H9 (cell line): Measurements from ENCODE around the gene NUP188. TPM values are rescaled to one million over a fixed set of nuclear protein-coding genes. Genes with fewer than 3 reads are reported as not detected.

Experiments
- DNase-seq: peaks from one replicate; pipeline ENCODE4 v3.0.0-alpha.2; 2017
- H2AFZ ChIP-seq: one replicate; pipeline ENCODE4 v1.6.1; 2013; ENCODE audit warnings: mild to moderate bottlenecking, low read length, control low read depth, moderate library complexity
- H2AK5ac ChIP-seq: 2 replicates; pipeline ENCODE4 v1.6.1; 2013; ENCODE audit warnings: low read length, control low read depth, mixed read lengths; ENCODE audit not compliant: insufficient read length
- H2BK120ac ChIP-seq: one replicate; pipeline ENCODE4 v1.6.1; 2013; ENCODE audit warnings: low read depth, mild to moderate bottlenecking, low read length, control low read depth, inconsistent platforms; ENCODE audit not compliant: poor library complexity, severe bottlenecking
- H2BK12ac ChIP-seq: 2 replicates; pipeline ENCODE4 v1.6.1; 2013; ENCODE audit warnings: low read length, control low read depth, mixed read lengths, low read depth; ENCODE audit not compliant: insufficient read length
- H2BK15ac ChIP-seq: 2 replicates; pipeline ENCODE4 v1.6.1; 2013; ENCODE audit warnings: low read depth, low read length, control low read depth
- H2BK20ac ChIP-seq: one replicate; pipeline ENCODE4 v1.6.1; 2013; ENCODE audit warnings: low read depth, mild to moderate bottlenecking, low read length, control low read depth, inconsistent platforms; ENCODE audit not compliant: poor library complexity, severe bottlenecking
- H2BK5ac ChIP-seq: 2 replicates; pipeline ENCODE4 v1.6.1; 2013; ENCODE audit warnings: low read length, control low read depth, mixed read lengths; ENCODE audit not compliant: insufficient read length
- H3K14ac ChIP-seq: 2 replicates; pipeline ENCODE4 v1.6.1; 2013; ENCODE audit warnings: low read length, control low read depth; ENCODE audit not compliant: insufficient read depth
- H3K18ac ChIP-seq: 2 replicates; pipeline ENCODE4 v1.6.1; 2013; ENCODE audit warnings: low read depth, mild to moderate bottlenecking, mixed read lengths, low read length, control low read depth; ENCODE audit not compliant: insufficient read length
- H3K23ac ChIP-seq: 2 replicates; pipeline ENCODE4 v1.6.1; 2013; ENCODE audit warnings: low read length, control low read depth, mixed read lengths, low read depth; ENCODE audit not compliant: insufficient read length
- H3K23me2 ChIP-seq: 2 replicates; pipeline ENCODE4 v1.6.1; 2013; ENCODE audit warnings: low read depth, mild to moderate bottlenecking, mixed read lengths, low read length, control low read depth; ENCODE audit not compliant: insufficient read length, poor library complexity, severe bottlenecking
- H3K27ac ChIP-seq: 2 replicates; pipeline ENCODE4 v1.5.1; 2013; ENCODE audit warnings: low read length, control low read depth, mixed read lengths, low read depth; ENCODE audit not compliant: insufficient read length
- H3K27me3 ChIP-seq: 2 replicates; pipeline ENCODE4 v1.6.1; 2013; ENCODE audit warnings: low read length, control low read depth, inconsistent platforms; ENCODE audit not compliant: insufficient read depth
- H3K4ac ChIP-seq: 2 replicates; pipeline ENCODE4 v1.6.1; 2013; ENCODE audit warnings: low read depth, mild to moderate bottlenecking, control low read depth, inconsistent platforms, low read length, moderate library complexity
- H3K4me1 ChIP-seq: 2 replicates; pipeline ENCODE4 v1.6.1; 2013; ENCODE audit warnings: low read length, control low read depth, inconsistent platforms; ENCODE audit not compliant: insufficient read depth
- H3K4me2 ChIP-seq: 2 replicates; pipeline ENCODE4 v1.6.1; 2013; ENCODE audit warnings: low read length, control low read depth, mixed read lengths; ENCODE audit not compliant: insufficient read length, insufficient read depth
- H3K56ac ChIP-seq: 2 replicates; pipeline ENCODE4 v1.6.1; 2013; ENCODE audit warnings: low read depth, mild to moderate bottlenecking, mixed read lengths, low read length, control low read depth; ENCODE audit not compliant: insufficient read length
- H3K79me1 ChIP-seq: 2 replicates; pipeline ENCODE4 v1.6.1; 2013; ENCODE audit warnings: low read depth, mild to moderate bottlenecking, moderate library complexity, low read length, control low read depth, inconsistent platforms; ENCODE audit not compliant: insufficient read depth, poor library complexity, severe bottlenecking
- H3K79me2 ChIP-seq: 2 replicates; pipeline ENCODE4 v1.6.1; 2013; ENCODE audit warnings: low read length, control low read depth, inconsistent platforms; ENCODE audit not compliant: insufficient read depth
- H3K9ac ChIP-seq: 2 replicates; pipeline ENCODE4 v1.6.1; 2013; ENCODE audit warnings: low read length, control low read depth, mixed read lengths; ENCODE audit not compliant: insufficient read length; ENCODE audit errors: extremely low read depth
- H3K9me3 ChIP-seq: one replicate; pipeline ENCODE4 v1.6.1; 2013; ENCODE audit warnings: low read depth, low read length, inconsistent platforms; ENCODE audit not compliant: control insufficient read depth
- H3T11ph ChIP-seq: one replicate; pipeline ENCODE4 v1.6.1; 2013; ENCODE audit warnings: mild to moderate bottlenecking, low read length, control low read depth, inconsistent platforms
- H4K20me1 ChIP-seq: one replicate; pipeline ENCODE4 v1.6.1; 2013; ENCODE audit not compliant: control insufficient read depth, insufficient read length, insufficient read depth
- H4K5ac ChIP-seq: 2 replicates; pipeline ENCODE4 v1.6.1; 2013; ENCODE audit warnings: low read depth, mild to moderate bottlenecking, mixed read lengths, low read length, control low read depth; ENCODE audit not compliant: insufficient read length
- H4K8ac ChIP-seq: replicated peaks from 2 replicates; pipeline ENCODE4 v1.6.1; 2013; ENCODE audit warnings: low read length, control low read depth, mixed read lengths, low read depth; ENCODE audit not compliant: insufficient read length
- H4K91ac ChIP-seq: 2 replicates; pipeline ENCODE4 v1.6.1; 2013; ENCODE audit warnings: low read depth, mild to moderate bottlenecking, moderate library complexity, mixed read lengths, low read length, control low read depth; ENCODE audit not compliant: insufficient read length
- H3K27ac Mint-ChIP-seq, 3 experiments: 2 replicates in 2 of 3; 3 replicates in 1 of 3; pipeline ENCODE4 v1.8.0; 2020 to 2021; ENCODE audit warnings: mixed read lengths in 3 of 3, mild to moderate bottlenecking in 1 of 3, moderate library complexity in 1 of 3
- H3K27me3 Mint-ChIP-seq: 2 replicates; pipeline ENCODE4 v1.8.0; 2021; ENCODE audit warnings: low read depth, mild to moderate bottlenecking, moderate library complexity, mixed read lengths
- H3K36me3 Mint-ChIP-seq, 3 experiments: 2 replicates in 2 of 3; 3 replicates in 1 of 3; pipeline ENCODE4 v1.8.0; 2020 to 2021; ENCODE audit warnings: low read depth in 3 of 3, mixed read lengths in 3 of 3; ENCODE audit not compliant: insufficient read depth in 1 of 3
- H3K4me1 Mint-ChIP-seq, 2 experiments: 2 replicates each; pipeline ENCODE4 v1.8.0; 2020; ENCODE audit warnings: mixed read lengths in 2 of 2
- H3K4me3 Mint-ChIP-seq, 2 experiments: 2 replicates in 1 of 2; 3 replicates in 1 of 2; pipeline ENCODE4 v1.8.0; 2020 to 2021; ENCODE audit warnings: mild to moderate bottlenecking in 2 of 2, mixed read lengths in 2 of 2, moderate library complexity in 1 of 2
- H3K9me3 Mint-ChIP-seq, 2 experiments: 2 replicates in 1 of 2; 3 replicates in 1 of 2; pipeline ENCODE4 v1.8.0; 2020; ENCODE audit warnings: mild to moderate bottlenecking in 2 of 2, mixed read lengths in 2 of 2, moderate library complexity in 1 of 2
- CTCF ChIP-seq: fragments of 200-600 bp; sonication (generic); conservative IDR thresholded peaks from 3 replicates; pipeline ENCODE4 v1.8.0; 2021; ENCODE audit warnings: antibody characterized with exemption, mild to moderate bottlenecking
- WGBS: extraction: QIAGEN DNeasy Blood & Tissue Kit; methylation state at CpG from one replicate; pipeline ENCODE4 v1.1.7; 2013; ENCODE audit warnings: missing lambda C conversion rate, low lambda C conversion rate, mixed read lengths; ENCODE audit not compliant: insufficient read length; ENCODE audit errors: extremely low coverage; 5-methylcytosine and 5-hydroxymethylcytosine counted together
- total RNA-seq: library from RNA; stranded (reverse); gene quantifications from 2 replicates; pipeline ENCODE4 v1.2.1, GENCODE V29; 2021

Gene NUP188
- total RNA-seq, 1 experiment from 2014 or later, result 101 TPM

GRCh38 chr9:129007035-129007765 is 59.7 kb downstream of the NUP188 start:
- TF ChIP-seq CTCF, result peak; percentile 13; the same call in 1 of the 3 replicates
- H4K5ac ChIP-seq, result no peak overlapping the region
- no peaks in the 10 kb centered on the region for H3K9me3 ChIP-seq
- no peaks in the 10 kb centered on the region for H3K79me2 ChIP-seq
- H3T11ph ChIP-seq, result no peak overlapping the region
- no peak overlapping the region for H3K4me2 ChIP-seq
- no peak overlapping the region for H4K91ac ChIP-seq
- Mint-ChIP-seq H3K9me3 (no peaks in the 10 kb centered on the region), H3K4me3 (no peak overlapping the region), H3K4me1 (peaks cover 0 to 3% of the 10 kb centered on the region in 2 experiments; a peak in 1 of 4 replicates), H3K36me3 (peaks cover 31 to 71% (median 45%) of the 10 kb centered on the region in 3 experiments), H3K27me3 (no peaks in the 10 kb centered on the region; the same call in 1 of the 2 replicates), H3K27ac (peak overlapping the region in 1 of 3 experiments; percentile 86; a peak in 1 of 7 replicates)
- H3K18ac ChIP-seq, result no peak overlapping the region
- no peak overlapping the region for H2BK5ac ChIP-seq
- no peak overlapping the region for H3K9ac ChIP-seq
- H2BK20ac ChIP-seq, result no peak overlapping the region
- H4K20me1 ChIP-seq, result no peaks in the 10 kb centered on the region
- no peak overlapping the region for H3K23ac ChIP-seq
- no peak overlapping the region for H2BK12ac ChIP-seq
- no peak overlapping the region for H3K56ac ChIP-seq
- no peaks in the 10 kb centered on the region for H3K27me3 ChIP-seq
- H3K23me2 ChIP-seq, result no peaks in the 10 kb centered on the region
- no peaks in the 10 kb centered on the region for H3K4me1 ChIP-seq
- no peak overlapping the region for H2AFZ ChIP-seq
- no peak overlapping the region for H3K27ac ChIP-seq
- WGBS, result no CpG with 5 or more reads among the region's 14 CpGs
- no peak overlapping the region for H2BK15ac ChIP-seq
- no peak overlapping the region for H3K14ac ChIP-seq
- H2BK120ac ChIP-seq, result no peak overlapping the region
- DNase-seq, result no peak
- no peak overlapping the region for H3K4ac ChIP-seq
- H3K79me1 ChIP-seq, result no peaks in the 10 kb centered on the region
- no peak overlapping the region for H4K8ac ChIP-seq
- H2AK5ac ChIP-seq, result no peak overlapping the region
